ENCODE measurements around the gene SPG21. TPM values are rescaled to one million over a fixed set of nuclear protein-coding genes. Genes with fewer than 3 reads are reported as not detected.

Gene SPG21
- polyA plus RNA-seq, 4 donors: 83.0 to 122 (median 112) TPM

- DNase-seq (ENCODE audit: low read depth in 4 of 4, low spot score in 3 of 4): no peak
Observed at GRCh38 chr15:64993290-64993689, 3.6 kb upstream of the SPG21 start.

GRCh38 chr15:64991536-64992135 lies 1.9 kb upstream of the SPG21 start:
- no peak for DNase-seq (ENCODE audit: low read depth in 4 of 4, low spot score in 3 of 4)

GRCh38 chr15:64990168-64990470 lies 405 bp upstream of the SPG21 start:
- DNase-seq (ENCODE audit: low read depth in 4 of 4, low spot score in 3 of 4): no peak

GRCh38 chr15:64987136-64987535 lies 2.6 kb downstream of the SPG21 start:
- no peak for DNase-seq (ENCODE audit: low read depth in 4 of 4, low spot score in 3 of 4)

- no peak for DNase-seq (ENCODE audit: low read depth in 4 of 4, low spot score in 3 of 4)
Observed at GRCh38 chr15:64985366-64986033, 4.2 kb downstream of the SPG21 start.

- DNase-seq (ENCODE audit: low read depth in 4 of 4, low spot score in 3 of 4): no peak
Observed at GRCh38 chr15:64982472-64982871, 7.2 kb downstream of the SPG21 start.

GRCh38 chr15:64981812-64982431 lies 7.8 kb downstream of the SPG21 start:
- no peak for DNase-seq (ENCODE audit: low read depth in 4 of 4, low spot score in 3 of 4)

GRCh38 chr15:64979252-64979710 lies 10.4 kb downstream of the SPG21 start:
- DNase-seq (ENCODE audit: low read depth in 4 of 4, low spot score in 3 of 4): no peak

GRCh38 chr15:64975390-64975789 lies 14.3 kb downstream of the SPG21 start:
- no peak for DNase-seq (ENCODE audit: low read depth in 4 of 4, low spot score in 3 of 4)

- no peak for DNase-seq (ENCODE audit: low read depth in 4 of 4, low spot score in 3 of 4)
Observed at GRCh38 chr15:64970698-64971097, 19.0 kb downstream of the SPG21 start.

GRCh38 chr15:64969401-64969800 lies 20.3 kb downstream of the SPG21 start:
- no peak for DNase-seq (ENCODE audit: low read depth in 4 of 4, low spot score in 3 of 4)

GRCh38 chr15:64961013-64961412 lies 28.7 kb downstream of the SPG21 start:
- DNase-seq (ENCODE audit: low read depth in 4 of 4, low spot score in 3 of 4): no peak

GRCh38 chr15:64960153-64960552 lies 29.6 kb downstream of the SPG21 start:
- DNase-seq (ENCODE audit: low read depth in 4 of 4, low spot score in 3 of 4): no peak

- no peak for DNase-seq (ENCODE audit: low read depth in 4 of 4, low spot score in 3 of 4)
Observed at GRCh38 chr15:64959128-64959527, 30.6 kb downstream of the SPG21 start.

- no peak for DNase-seq (ENCODE audit: low read depth in 4 of 4, low spot score in 3 of 4)
Observed at GRCh38 chr15:64954395-64954794, 35.3 kb downstream of the SPG21 start.

- no peak for DNase-seq (ENCODE audit: low read depth in 4 of 4, low spot score in 3 of 4)
Observed at GRCh38 chr15:64951777-64952418, 37.8 kb downstream of the SPG21 start.

- DNase-seq (ENCODE audit: low read depth in 4 of 4, low spot score in 3 of 4): no peak
Observed at GRCh38 chr15:64950888-64951287, 38.8 kb downstream of the SPG21 start.

GRCh38 chr15:64949383-64950186 lies 40.1 kb downstream of the SPG21 start:
- DNase-seq (ENCODE audit: low read depth in 4 of 4, low spot score in 3 of 4): no peak

GRCh38 chr15:64948916-64949315 lies 40.8 kb downstream of the SPG21 start:
- no peak for DNase-seq (ENCODE audit: low read depth in 4 of 4, low spot score in 3 of 4)

- no peak for DNase-seq (ENCODE audit: low read depth in 4 of 4, low spot score in 3 of 4)
Observed at GRCh38 chr15:64947211-64947610, 42.5 kb downstream of the SPG21 start.

- DNase-seq (ENCODE audit: low read depth in 4 of 4, low spot score in 3 of 4): no peak
Observed at GRCh38 chr15:64944961-64945360, 44.8 kb downstream of the SPG21 start.

Measured in left renal pelvis (tissue), 4 donors.